ENCODE results near the gene AHNAK.

DNA sequence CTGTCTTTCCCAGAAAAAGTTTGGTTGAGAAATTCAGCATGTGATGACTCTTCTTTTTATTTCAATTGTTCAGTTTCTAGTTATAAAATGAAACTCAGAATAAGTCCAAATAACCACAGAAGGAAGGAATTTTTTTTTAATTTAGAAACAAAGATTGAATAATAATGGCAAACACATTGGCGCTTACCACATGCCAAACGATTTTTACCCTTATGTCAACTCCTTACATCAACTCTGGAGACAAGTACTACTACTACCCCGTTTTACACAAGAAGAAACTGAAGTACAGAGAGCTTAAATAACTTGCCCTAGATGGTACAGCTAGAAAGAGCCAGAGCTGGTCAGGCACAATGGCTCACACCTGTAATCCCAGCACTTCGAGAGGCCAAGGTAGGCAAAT lies 52.4 kb downstream of the AHNAK start:
- TF ChIP-seq CTCF (IDR thresholded peaks at IDR 0.05) (no peak), POLR2A (IDR thresholded peaks at IDR 0.05) (no peak)

All from stomach (tissue), 4 donors.